Thymus (tissue), 11 donors: Measurements from ENCODE around the gene SARDH. TPM values are rescaled to one million over a fixed set of nuclear protein-coding genes. Genes with fewer than 3 reads are reported as not detected.

ENCODE experiments used
- DNase-seq, 9 donors: peaks; one replicate each; pipeline ENCODE4 v3.0.0-alpha.2; 2013; ENCODE audit warnings: low spot score in 9 of 9, low read depth in 6 of 9, missing footprints in 1 of 9
- H3K27ac ChIP-seq, 2 donors: one replicate each; pipeline ENCODE4 v1.5.1; 2013; ENCODE audit warnings: control low read depth in 1 of 2, low read depth in 1 of 2, low read length in 1 of 2, mild to moderate bottlenecking in 1 of 2, moderate library complexity in 1 of 2
- H3K27me3 ChIP-seq, 2 donors: one replicate each; pipeline ENCODE4 v1.5.1; 2013; ENCODE audit warnings: low read length in 1 of 2; ENCODE audit not compliant: control insufficient read depth in 2 of 2, insufficient read depth in 1 of 2
- H3K36me3 ChIP-seq, 2 donors: one replicate each; pipeline ENCODE4 v1.5.1; 2013; ENCODE audit warnings: low read length in 1 of 2, mild to moderate bottlenecking in 1 of 2, moderate library complexity in 1 of 2; ENCODE audit not compliant: control insufficient read depth in 2 of 2, insufficient read depth in 2 of 2
- H3K4me1 ChIP-seq, 2 donors: one replicate each; pipeline ENCODE4 v1.5.1; 2013; ENCODE audit warnings: low read length in 2 of 2; ENCODE audit not compliant: control insufficient read depth in 2 of 2, insufficient read depth in 2 of 2
- H3K4me3 ChIP-seq, 2 donors: one replicate each; pipeline ENCODE4 v1.5.1; 2013; ENCODE audit warnings: low read length in 2 of 2, control low read depth in 1 of 2, mild to moderate bottlenecking in 1 of 2
- H3K9me3 ChIP-seq, 2 donors: one replicate each; pipeline ENCODE4 v1.5.1; 2013; ENCODE audit warnings: low read length in 1 of 2, mild to moderate bottlenecking in 1 of 2; ENCODE audit not compliant: control insufficient read depth in 2 of 2, insufficient read depth in 1 of 2
- WGBS: extraction: QIAGEN DNeasy Blood & Tissue Kit; methylation state at CpG from one replicate; pipeline ENCODE4 v1.1.7; 2013; 5-methylcytosine and 5-hydroxymethylcytosine counted together
- polyA plus RNA-seq: library from polyadenylated mRNA; stranded (reverse); fragments of 200-250 nt; gene quantifications from one replicate; pipeline ENCODE4 v1.2.3, GENCODE V29; 2013
- total RNA-seq: library from RNA; stranded (reverse); fragments of 120-200 nt; gene quantifications from one replicate; pipeline ENCODE4 v1.2.4, GENCODE V29; 2013
- donor health status: healthy.

SARDH gene
- total and polyA plus RNA-seq, 2 donors = 5.4 to 13.1 TPM

- no peaks in the 10 kb centered on the region for H3K36me3 ChIP-seq
- no peak for DNase-seq
- H3K4me3 ChIP-seq = no peak overlapping the region
- H3K27ac ChIP-seq = no peak overlapping the region
- H3K27me3 ChIP-seq = peaks cover 0 to 20% of the 10 kb centered on the region in 2 donors
- 93% methylated on average over 10 of the region's 10 CpGs for WGBS
- no peaks in the 10 kb centered on the region for H3K9me3 ChIP-seq
- H3K4me1 ChIP-seq = peaks cover 0 to 21% of the 10 kb centered on the region in 2 donors
Observed at GRCh38 chr9:133732639-133733408, 5.3 kb downstream of the SARDH start.

GRCh38 chr9:133731876-133732638 is 6.1 kb downstream of the SARDH start:
- no peak for DNase-seq
- H3K4me1 ChIP-seq = peaks cover 0 to 22% of the 10 kb centered on the region in 2 donors

DNA sequence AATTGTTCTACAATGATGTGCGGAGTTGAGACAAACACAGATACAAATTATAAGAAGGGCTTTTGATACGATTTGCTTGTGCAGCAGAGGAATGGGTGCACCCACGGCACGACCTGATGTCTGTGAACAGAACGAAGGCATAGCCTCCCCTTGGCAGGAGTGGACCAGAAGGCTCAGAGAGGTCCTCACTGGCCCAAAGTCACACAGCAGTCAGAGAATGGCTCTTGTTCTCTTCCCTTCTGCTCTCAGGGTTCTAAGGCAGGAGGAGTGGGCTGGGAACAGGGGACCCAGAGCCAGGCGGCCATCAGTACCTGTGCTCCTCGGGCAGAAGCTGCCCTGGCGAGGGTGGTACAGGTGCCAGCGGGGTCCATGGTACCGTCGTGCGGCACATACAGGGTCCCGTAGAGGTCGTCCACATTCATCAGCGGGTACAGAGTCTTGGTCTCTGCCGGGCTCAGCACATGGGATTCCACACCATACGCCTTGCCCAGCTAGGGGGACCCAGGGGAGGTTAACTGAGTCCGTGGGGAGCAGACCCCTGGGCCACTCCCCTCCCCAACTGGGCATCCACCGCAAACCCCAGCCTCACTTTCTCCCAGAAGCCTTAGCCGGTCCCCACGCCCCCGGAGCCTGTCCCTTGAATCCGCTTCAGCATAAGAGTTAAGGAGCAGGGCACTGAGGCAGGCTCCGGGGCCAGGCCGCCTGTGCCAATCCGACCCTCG is 7.0 kb downstream of the SARDH start:
- Histone ChIP-seq H3K36me3 (no peaks in the 10 kb centered on the region), H3K4me3 (no peak overlapping the region), H3K4me1 (peaks cover 0 to 27% of the 10 kb centered on the region in 2 donors), H3K27me3 (peaks cover 0 to 28% of the 10 kb centered on the region in 2 donors), H3K27ac (no peak overlapping the region), H3K9me3 (no peaks in the 10 kb centered on the region)
- WGBS = 97% methylated on average over 27 of the region's 27 CpGs
- DNase-seq = no peak

More at GRCh38 chr9:133731876-133732638, 6.1 kb downstream of the SARDH start:
- Histone ChIP-seq H3K9me3 (no peaks in the 10 kb centered on the region), H3K36me3 (no peaks in the 10 kb centered on the region), H3K27ac (no peak overlapping the region), H3K27me3 (peaks cover 0 to 27% of the 10 kb centered on the region in 2 donors), H3K4me3 (no peak overlapping the region)
- WGBS = 93% methylated on average over 30 of the region's 30 CpGs

- peaks cover 0 to 20% of the 10 kb centered on the region in 2 donors for H3K4me1 ChIP-seq
- no peak overlapping the region for H3K27ac ChIP-seq
- H3K27me3 ChIP-seq = peaks cover 0 to 24% of the 10 kb centered on the region in 2 donors
- WGBS = 95% methylated on average over 19 of the region's 19 CpGs
- H3K9me3 ChIP-seq = no peaks in the 10 kb centered on the region
- no peak overlapping the region for H3K4me3 ChIP-seq
- H3K36me3 ChIP-seq = no peaks in the 10 kb centered on the region
- DNase-seq = no peak
Observed at GRCh38 chr9:133729617-133730281, 8.4 kb downstream of the SARDH start.

DNA sequence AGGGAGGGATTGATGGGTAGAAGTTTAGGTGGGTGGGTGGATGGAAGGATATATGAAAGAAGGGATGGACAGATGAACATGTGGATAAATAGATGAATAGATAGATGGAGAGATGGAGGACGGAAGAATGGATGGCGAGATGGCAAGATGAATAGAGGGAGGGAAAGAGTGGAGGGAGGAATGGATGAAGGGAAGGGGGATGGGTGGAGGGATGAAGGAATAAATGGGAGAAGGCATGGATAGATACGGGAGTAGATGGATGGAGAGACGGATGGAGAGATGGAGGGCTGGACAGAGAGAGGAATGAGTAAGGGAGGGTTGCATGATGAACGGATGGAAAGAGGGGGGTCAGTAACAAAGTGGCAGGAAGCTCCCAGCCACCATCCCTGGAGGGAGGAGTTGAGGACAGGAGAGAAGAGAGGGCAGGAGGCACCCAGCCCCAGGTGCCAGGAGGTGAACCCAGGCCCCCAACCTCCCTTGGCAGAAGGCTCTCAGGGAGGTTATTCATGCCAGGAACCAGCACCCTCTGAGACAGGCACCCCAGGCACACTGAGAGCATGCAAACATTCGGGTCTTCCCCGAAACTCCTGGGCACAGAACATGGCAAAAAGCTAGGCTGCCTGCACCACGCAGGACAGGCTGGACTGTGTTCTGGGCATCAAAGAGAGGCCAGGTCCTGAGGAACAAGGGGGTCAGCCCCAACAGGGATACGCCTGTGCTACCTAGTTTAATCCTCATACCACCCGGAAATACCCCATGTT is 9.1 kb downstream of the SARDH start:
- 88% methylated on average over 10 of the region's 10 CpGs for WGBS
- H3K27ac ChIP-seq = no peak overlapping the region
- no peak overlapping the region for H3K4me3 ChIP-seq
- DNase-seq = no peak
- H3K36me3 ChIP-seq = no peaks in the 10 kb centered on the region
- peaks cover 0 to 16% of the 10 kb centered on the region in 2 donors for H3K4me1 ChIP-seq
- H3K27me3 ChIP-seq = peaks cover 0 to 22% of the 10 kb centered on the region in 2 donors
- no peaks in the 10 kb centered on the region for H3K9me3 ChIP-seq

- H3K9me3 ChIP-seq = no peaks in the 10 kb centered on the region
- WGBS = 97% methylated on average over 18 of the region's 18 CpGs
- peaks cover 0 to 22% of the 10 kb centered on the region in 2 donors for H3K27me3 ChIP-seq
- peaks cover 0 to 16% of the 10 kb centered on the region in 2 donors for H3K4me1 ChIP-seq
- no peaks in the 10 kb centered on the region for H3K36me3 ChIP-seq
- H3K4me3 ChIP-seq = no peak overlapping the region
- H3K27ac ChIP-seq = no peak overlapping the region
- DNase-seq = no peak
Observed at GRCh38 chr9:133727876-133728441, 10.2 kb downstream of the SARDH start.

DNA sequence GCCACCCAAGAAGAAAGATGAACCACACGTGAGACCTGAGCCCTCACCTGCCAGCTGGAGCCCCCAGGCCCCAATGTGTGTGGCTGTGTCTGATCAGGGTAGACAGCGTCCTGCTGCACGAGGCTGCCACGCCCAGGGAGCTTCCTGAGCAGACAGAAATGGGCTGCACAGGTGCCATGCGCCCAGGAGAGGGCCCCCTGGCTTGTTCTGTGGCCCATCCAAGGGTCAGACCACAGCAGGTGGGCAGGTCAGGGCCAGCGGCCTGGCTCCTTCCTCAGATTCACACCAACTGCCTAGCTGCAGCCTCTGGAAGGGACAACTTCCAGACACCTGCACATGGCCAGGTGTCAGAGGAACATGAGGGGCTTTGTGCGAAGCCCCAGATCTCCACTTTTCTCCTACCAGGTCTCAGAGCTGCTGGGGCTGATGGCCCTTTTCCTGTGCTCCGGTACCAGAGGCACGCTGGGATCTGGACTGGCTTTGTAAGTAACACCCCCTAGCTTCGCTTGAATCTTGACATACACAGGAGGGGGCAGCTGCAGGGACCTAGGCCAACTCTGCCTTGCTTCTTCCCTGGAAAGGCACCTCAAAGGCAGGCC is 10.8 kb downstream of the SARDH start:
- WGBS = 43% methylated on average over 10 of the region's 10 CpGs
- peaks cover 0 to 16% of the 10 kb centered on the region in 2 donors for H3K4me1 ChIP-seq
- no peak for DNase-seq

More for the DNA sequence above, 10.8 kb downstream of the SARDH start:
- Histone ChIP-seq H3K36me3 (no peaks in the 10 kb centered on the region), H3K27me3 (peaks cover 0 to 22% of the 10 kb centered on the region in 2 donors), H3K27ac (no peak overlapping the region), H3K9me3 (no peaks in the 10 kb centered on the region), H3K4me3 (no peak overlapping the region)
